GM20000 (cell line): ENCODE results near the gene DNAH3.
"Not testable (repeated sequence)": the region's sequence is repeated elsewhere in the genome, so short reads cannot be mapped to it uniquely, and the experiment has no call there.

Experiments
- DNase-seq: peaks from one replicate; pipeline ENCODE4 v3.0.0; 2012; ENCODE audit warnings: low spot score
- CTCF ChIP-seq: IDR thresholded peaks from 2 replicates; pipeline ENCODE4 v1.5.1; 2012; ENCODE audit warnings: mild to moderate bottlenecking, control low read depth; ENCODE audit errors: extremely low read depth, missing control alignments

The DNAH3 gene

GRCh38 chr16:21076186-21076883, 74.3 kb downstream of the DNAH3 start:
- no peak for TF ChIP-seq CTCF
- no peak for DNase-seq

DNA sequence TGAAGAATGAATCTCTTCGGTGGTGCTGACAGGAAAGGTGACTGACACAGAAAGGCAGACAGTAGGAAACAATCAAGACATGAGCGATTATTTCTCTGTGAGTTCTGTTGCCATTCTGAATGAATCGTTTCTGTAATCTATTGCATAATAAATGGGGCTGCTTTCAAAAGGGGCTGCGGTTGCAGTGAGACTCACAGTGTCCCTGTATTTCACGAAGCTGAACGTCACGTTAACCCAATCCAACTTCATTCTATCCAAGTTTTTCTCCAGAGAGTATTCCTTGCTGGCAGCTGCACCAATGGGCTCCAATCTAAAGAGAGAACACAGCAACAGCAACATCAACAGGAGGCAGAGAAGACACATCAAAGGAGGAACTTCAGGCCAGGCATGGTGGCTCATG, 75.4 kb downstream of the DNAH3 start:
- no peak for DNase-seq
- no peak for TF ChIP-seq CTCF

DNA sequence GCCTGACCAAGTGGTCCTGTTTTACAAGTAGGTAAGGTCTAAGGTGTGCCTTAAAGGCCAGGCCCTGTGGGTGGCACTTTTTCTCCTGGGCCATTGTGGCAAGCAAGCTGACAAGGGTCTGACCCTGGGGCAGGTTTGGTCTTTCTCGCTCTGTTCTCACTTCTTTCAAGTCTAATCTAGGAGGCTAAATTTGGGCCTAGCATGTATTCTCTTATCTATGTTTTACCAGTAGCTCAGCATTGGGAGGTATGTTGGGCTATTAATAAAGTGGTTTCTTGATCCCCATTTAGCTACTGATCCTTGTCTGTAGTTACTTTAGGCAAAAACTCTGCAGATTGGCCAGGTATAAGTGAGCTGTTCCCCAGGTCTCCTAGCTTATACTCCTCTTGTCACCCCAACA, 77.7 kb downstream of the DNAH3 start:
- DNase-seq = no peak
- TF ChIP-seq CTCF = no peak

DNA sequence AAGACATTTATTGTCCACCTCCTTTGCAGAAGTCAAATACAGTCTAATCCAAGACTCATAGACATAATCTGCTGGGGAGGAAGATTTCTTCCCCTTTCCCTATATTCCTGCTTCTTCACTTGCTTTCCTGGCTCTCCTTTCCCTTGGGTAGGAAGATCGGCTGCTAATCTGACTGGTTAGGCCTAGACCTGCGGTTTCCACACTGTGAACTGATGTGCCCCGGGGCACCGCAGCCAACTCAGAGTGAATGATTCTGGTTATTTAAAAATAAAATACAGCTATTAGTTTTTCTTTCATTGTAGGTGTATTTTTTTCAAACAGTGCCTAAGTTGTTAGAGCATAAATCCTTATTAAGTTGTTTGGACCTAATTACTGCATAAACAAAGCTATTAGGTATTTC, 78.9 kb downstream of the DNAH3 start:
- TF ChIP-seq CTCF = no peak
- no peak for DNase-seq

DNA sequence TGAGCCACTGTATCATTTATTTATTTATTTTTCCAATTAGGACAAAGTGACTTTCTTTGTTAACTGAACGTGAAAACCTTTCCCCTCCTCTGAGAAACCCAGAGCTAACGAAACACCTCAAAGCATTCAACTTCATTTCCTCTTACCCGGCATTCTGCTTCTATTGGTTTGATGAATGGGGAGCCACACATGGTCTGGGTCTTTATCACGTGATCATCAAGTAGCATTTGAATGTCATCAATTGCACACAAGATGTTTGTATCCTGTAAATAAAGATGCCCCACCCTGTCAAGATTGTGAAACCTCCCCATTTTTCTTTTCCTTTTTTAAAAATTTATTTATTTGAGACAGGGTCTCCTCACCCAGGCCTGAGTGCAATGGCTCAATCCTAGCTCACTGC, 80.1 kb downstream of the DNAH3 start:
- no peak for TF ChIP-seq CTCF
- no peak for DNase-seq

GRCh38 chr16:21069986-21070385, 80.7 kb downstream of the DNAH3 start:
- no peak for DNase-seq
- TF ChIP-seq CTCF = no peak

DNA sequence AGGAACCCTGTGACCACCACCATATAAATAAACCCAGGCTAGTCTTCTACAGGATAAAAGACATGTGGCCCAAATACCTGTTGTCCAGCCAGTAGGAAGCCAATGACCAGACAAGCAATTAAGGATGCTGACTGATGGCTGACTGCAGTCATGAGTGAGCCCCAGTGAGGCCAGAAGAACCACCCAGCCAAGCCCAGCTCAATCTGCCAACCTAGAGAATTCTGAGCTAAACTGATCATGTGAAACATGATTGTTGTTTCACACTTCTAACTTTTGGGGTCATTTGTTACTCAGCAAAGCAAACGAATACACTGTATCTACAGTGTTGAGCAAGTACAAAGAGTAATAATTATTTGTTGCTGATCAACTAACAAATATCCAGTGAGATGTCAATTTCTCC, 86.4 kb downstream of the DNAH3 start:
- no peak for TF ChIP-seq CTCF

GRCh38 chr16:21063314-21063713, 87.3 kb downstream of the DNAH3 start:
- not testable (repeated sequence) for DNase-seq

More for the DNA sequence above, 86.4 kb downstream of the DNAH3 start:
- no peak for DNase-seq
